Liver (tissue), 9 donors: ENCODE results near the gene KRT6C. TPM values are rescaled to one million over a fixed set of nuclear protein-coding genes. Genes with fewer than 3 reads are reported as not detected.

Experiments
- DNase-seq: peaks from one replicate; pipeline ENCODE4 v3.0.0-alpha.2; 2017; ENCODE audit warnings: low spot score
- H3K27ac ChIP-seq, 2 donors: one replicate each; pipeline ENCODE4 v1.7.0; 2013; ENCODE audit warnings: inconsistent platforms in 2 of 2, low read length in 2 of 2, control low read depth in 1 of 2, low read depth in 1 of 2, mild to moderate bottlenecking in 1 of 2
- H3K27me3 ChIP-seq, 4 donors: one replicate each; pipeline versions ENCODE4 v1.6.1 to v1.7.0; 2013; ENCODE audit warnings: low read length in 3 of 4, inconsistent platforms in 1 of 4, mild to moderate bottlenecking in 1 of 4, moderate library complexity in 1 of 4; ENCODE audit not compliant: control insufficient read depth in 4 of 4, insufficient read depth in 4 of 4
- H3K36me3 ChIP-seq, 4 donors: one replicate each; pipeline versions ENCODE4 v1.6.1 to v1.7.0; 2013; ENCODE audit warnings: low read length in 3 of 4, mild to moderate bottlenecking in 3 of 4, low read depth in 1 of 4, moderate library complexity in 1 of 4; ENCODE audit not compliant: control insufficient read depth in 4 of 4, insufficient read depth in 3 of 4
- H3K4me1 ChIP-seq, 4 donors: one replicate each; pipeline versions ENCODE4 v1.6.1 to v1.7.0; 2013; ENCODE audit warnings: low read length in 3 of 4, mild to moderate bottlenecking in 3 of 4, moderate library complexity in 1 of 4; ENCODE audit not compliant: control insufficient read depth in 4 of 4, insufficient read depth in 4 of 4
- H3K4me3 ChIP-seq, 3 donors: one replicate each; pipeline versions ENCODE4 v1.6.1 to v1.7.0; 2013; ENCODE audit warnings: low read length in 3 of 3, control low read depth in 1 of 3, low read depth in 1 of 3, mild to moderate bottlenecking in 1 of 3
- H3K9ac ChIP-seq, 2 donors: one replicate each; pipeline ENCODE4 v1.7.0; 2013; ENCODE audit warnings: low read length in 2 of 2, mild to moderate bottlenecking in 2 of 2, moderate library complexity in 2 of 2, control low read depth in 1 of 2, low read depth in 1 of 2
- H3K9me3 ChIP-seq, 4 donors: one replicate each; pipeline versions ENCODE4 v1.6.1 to v1.7.0; 2013; ENCODE audit warnings: low read length in 3 of 4; ENCODE audit not compliant: control insufficient read depth in 4 of 4
- EGR1 ChIP-seq, 2 donors: IDR thresholded peaks; 2 replicates each; pipeline ENCODE4 v1.6.1; 2016 to 2018; ENCODE audit warnings: antibody characterized with exemption in 2 of 2, low read depth in 2 of 2
- FOXA1 ChIP-seq: IDR thresholded peaks from 2 replicates; pipeline ENCODE4 v1.6.1; 2016; ENCODE audit warnings: antibody characterized with exemption
- FOXA2 ChIP-seq: IDR thresholded peaks from 2 replicates; pipeline ENCODE4 v1.6.1; 2016; ENCODE audit warnings: antibody characterized with exemption
- GABPA ChIP-seq, 2 donors: IDR thresholded peaks in 1 of 2; conservative IDR thresholded peaks in 1 of 2; 2 replicates each; pipeline ENCODE4 v1.6.1; 2016; ENCODE audit warnings: antibody characterized with exemption in 2 of 2, mild to moderate bottlenecking in 1 of 2, moderate library complexity in 1 of 2
- HNF4A ChIP-seq, 2 donors: conservative IDR thresholded peaks; 2 replicates each; pipeline ENCODE4 v1.6.1; 2016; ENCODE audit warnings: antibody characterized with exemption in 2 of 2, mild to moderate bottlenecking in 2 of 2
- HNF4G ChIP-seq: IDR thresholded peaks from 2 replicates; pipeline ENCODE4 v1.6.1; 2016; ENCODE audit warnings: antibody characterized with exemption
- JUND ChIP-seq, 2 donors: IDR thresholded peaks; 2 replicates each; pipeline ENCODE4 v1.6.1; 2016; ENCODE audit warnings: antibody characterized with exemption in 2 of 2
- NR2F2 ChIP-seq: IDR thresholded peaks from 2 replicates; pipeline ENCODE4 v1.6.1; 2016; ENCODE audit warnings: antibody characterized with exemption
- RAD21 ChIP-seq, 2 donors: IDR thresholded peaks; 2 replicates each; pipeline ENCODE4 v1.6.1; 2016; ENCODE audit warnings: antibody characterized with exemption in 2 of 2, mild to moderate bottlenecking in 2 of 2
- RXRA ChIP-seq, 2 donors: IDR thresholded peaks; 2 replicates each; pipeline ENCODE4 v1.6.1; 2017 to 2018; ENCODE audit warnings: antibody characterized with exemption in 2 of 2, mild to moderate bottlenecking in 1 of 2
- SP1 ChIP-seq: IDR thresholded peaks from 2 replicates; pipeline ENCODE4 v1.6.1; 2018; ENCODE audit warnings: antibody characterized with exemption, mild to moderate bottlenecking
- TAF1 ChIP-seq: conservative IDR thresholded peaks from 2 replicates; pipeline ENCODE4 v1.6.1; 2016; ENCODE audit warnings: antibody characterized with exemption, mild to moderate bottlenecking
- YY1 ChIP-seq: IDR thresholded peaks from 2 replicates; pipeline ENCODE4 v1.6.1; 2016; ENCODE audit warnings: antibody characterized with exemption, mild to moderate bottlenecking
- ZBTB33 ChIP-seq: IDR thresholded peaks from 2 replicates; pipeline ENCODE4 v1.6.1; 2016; ENCODE audit warnings: antibody characterized with exemption
- WGBS: extraction: QIAGEN DNeasy Blood & Tissue Kit; methylation state at CpG from one replicate; pipeline ENCODE4 v1.1.7; 2013; 5-methylcytosine and 5-hydroxymethylcytosine counted together
- polyA plus RNA-seq, 2 donors: library from polyadenylated mRNA; stranded (reverse) in 1 of 2; unstranded in 1 of 2; fragments of 200-250 nt in 1 of 2; fragments of >200 nt in 1 of 2; fragmentation: Nextera tagmentation in 1 of 2; extraction: Ambion mirVana in 1 of 2; gene quantifications; one replicate each; pipeline versions ENCODE4 v1.2.1 to v1.2.3, GENCODE V29; 2013 to 2015
- total RNA-seq, 2 donors: library from RNA; depleted of rRNA; stranded (reverse); fragments of >200 nt; gene quantifications; one replicate each; pipeline ENCODE4 v1.2.3, GENCODE V29; 2014
- TF ChIP-seq, protein P1 (sequence below): fragments of 150-350 bp; IDR thresholded peaks from 2 replicates; pipeline ENCODE4 v1.5.1; 2017; ENCODE audit warnings: improper control_type of control experiment, low read depth, low read length; ENCODE audit not compliant: missing input control
- TF ChIP-seq, protein P2 (sequence below): IDR thresholded peaks from 2 replicates; pipeline ENCODE4 v1.6.1; 2016; ENCODE audit warnings: antibody characterized with exemption, mild to moderate bottlenecking
- TF ChIP-seq, protein P3 (sequence below): IDR thresholded peaks from 2 replicates; pipeline ENCODE4 v1.6.1; 2016; ENCODE audit warnings: antibody characterized with exemption
- TF ChIP-seq, protein P4 (sequence below): IDR thresholded peaks from 2 replicates; pipeline ENCODE4 v1.6.1; 2016; ENCODE audit warnings: antibody characterized with exemption
- donor health status: healthy.
- donor health status: healthy.
- donor health status: healthy.
- donor health status: healthy.
- donor health status: healthy.

KRT6C gene
- total and polyA plus RNA-seq, 4 donors = 0.61 TPM; not detected in 3

GRCh38 chr12:52514471-52515318 lies 41.1 kb upstream of the KRT6C start:
- Histone ChIP-seq H3K27ac (no peak overlapping the region), H3K36me3 (no peaks in the 10 kb centered on the region), H3K9me3 (peaks cover 0 to 6% (median under 1%) of the 10 kb centered on the region in 4 donors), H3K9ac (no peak overlapping the region), H3K4me3 (no peak overlapping the region), H3K27me3 (peaks cover 0 to 1% (median 0%) of the 10 kb centered on the region in 4 donors), H3K4me1 (no peaks in the 10 kb centered on the region)
- TF ChIP-seq NR2F2 (no peak), SP1 (no peak), EGR1 (IDR thresholded peaks at IDR 0.05; ENCODE audit: low read depth in 2 of 2) (no peak), GABPA (IDR thresholded peaks at IDR 0.05 in 1 of 2, conservative IDR thresholded peaks at IDR 0.05 in 1 of 2) (no peak), RXRA (IDR thresholded peaks at IDR 0.05) (no peak), HNF4G (no peak), FOXA1 (no peak), ZBTB33 (no peak), JUND (IDR thresholded peaks at IDR 0.05) (no peak), HNF4A (conservative IDR thresholded peaks at IDR 0.05) (no peak), TAF1 (no peak), RAD21 (IDR thresholded peaks at IDR 0.05) (no peak), YY1 (no peak), FOXA2 (no peak)
- TF ChIP-seq, protein P1, sequence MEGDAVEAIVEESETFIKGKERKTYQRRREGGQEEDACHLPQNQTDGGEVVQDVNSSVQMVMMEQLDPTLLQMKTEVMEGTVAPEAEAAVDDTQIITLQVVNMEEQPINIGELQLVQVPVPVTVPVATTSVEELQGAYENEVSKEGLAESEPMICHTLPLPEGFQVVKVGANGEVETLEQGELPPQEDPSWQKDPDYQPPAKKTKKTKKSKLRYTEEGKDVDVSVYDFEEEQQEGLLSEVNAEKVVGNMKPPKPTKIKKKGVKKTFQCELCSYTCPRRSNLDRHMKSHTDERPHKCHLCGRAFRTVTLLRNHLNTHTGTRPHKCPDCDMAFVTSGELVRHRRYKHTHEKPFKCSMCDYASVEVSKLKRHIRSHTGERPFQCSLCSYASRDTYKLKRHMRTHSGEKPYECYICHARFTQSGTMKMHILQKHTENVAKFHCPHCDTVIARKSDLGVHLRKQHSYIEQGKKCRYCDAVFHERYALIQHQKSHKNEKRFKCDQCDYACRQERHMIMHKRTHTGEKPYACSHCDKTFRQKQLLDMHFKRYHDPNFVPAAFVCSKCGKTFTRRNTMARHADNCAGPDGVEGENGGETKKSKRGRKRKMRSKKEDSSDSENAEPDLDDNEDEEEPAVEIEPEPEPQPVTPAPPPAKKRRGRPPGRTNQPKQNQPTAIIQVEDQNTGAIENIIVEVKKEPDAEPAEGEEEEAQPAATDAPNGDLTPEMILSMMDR = no peak
- TF ChIP-seq, protein P2, sequence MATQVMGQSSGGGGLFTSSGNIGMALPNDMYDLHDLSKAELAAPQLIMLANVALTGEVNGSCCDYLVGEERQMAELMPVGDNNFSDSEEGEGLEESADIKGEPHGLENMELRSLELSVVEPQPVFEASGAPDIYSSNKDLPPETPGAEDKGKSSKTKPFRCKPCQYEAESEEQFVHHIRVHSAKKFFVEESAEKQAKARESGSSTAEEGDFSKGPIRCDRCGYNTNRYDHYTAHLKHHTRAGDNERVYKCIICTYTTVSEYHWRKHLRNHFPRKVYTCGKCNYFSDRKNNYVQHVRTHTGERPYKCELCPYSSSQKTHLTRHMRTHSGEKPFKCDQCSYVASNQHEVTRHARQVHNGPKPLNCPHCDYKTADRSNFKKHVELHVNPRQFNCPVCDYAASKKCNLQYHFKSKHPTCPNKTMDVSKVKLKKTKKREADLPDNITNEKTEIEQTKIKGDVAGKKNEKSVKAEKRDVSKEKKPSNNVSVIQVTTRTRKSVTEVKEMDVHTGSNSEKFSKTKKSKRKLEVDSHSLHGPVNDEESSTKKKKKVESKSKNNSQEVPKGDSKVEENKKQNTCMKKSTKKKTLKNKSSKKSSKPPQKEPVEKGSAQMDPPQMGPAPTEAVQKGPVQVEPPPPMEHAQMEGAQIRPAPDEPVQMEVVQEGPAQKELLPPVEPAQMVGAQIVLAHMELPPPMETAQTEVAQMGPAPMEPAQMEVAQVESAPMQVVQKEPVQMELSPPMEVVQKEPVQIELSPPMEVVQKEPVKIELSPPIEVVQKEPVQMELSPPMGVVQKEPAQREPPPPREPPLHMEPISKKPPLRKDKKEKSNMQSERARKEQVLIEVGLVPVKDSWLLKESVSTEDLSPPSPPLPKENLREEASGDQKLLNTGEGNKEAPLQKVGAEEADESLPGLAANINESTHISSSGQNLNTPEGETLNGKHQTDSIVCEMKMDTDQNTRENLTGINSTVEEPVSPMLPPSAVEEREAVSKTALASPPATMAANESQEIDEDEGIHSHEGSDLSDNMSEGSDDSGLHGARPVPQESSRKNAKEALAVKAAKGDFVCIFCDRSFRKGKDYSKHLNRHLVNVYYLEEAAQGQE = no peak
- TF ChIP-seq, protein P3, sequence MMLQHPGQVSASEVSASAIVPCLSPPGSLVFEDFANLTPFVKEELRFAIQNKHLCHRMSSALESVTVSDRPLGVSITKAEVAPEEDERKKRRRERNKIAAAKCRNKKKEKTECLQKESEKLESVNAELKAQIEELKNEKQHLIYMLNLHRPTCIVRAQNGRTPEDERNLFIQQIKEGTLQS = no peak
- TF ChIP-seq, protein P4, sequence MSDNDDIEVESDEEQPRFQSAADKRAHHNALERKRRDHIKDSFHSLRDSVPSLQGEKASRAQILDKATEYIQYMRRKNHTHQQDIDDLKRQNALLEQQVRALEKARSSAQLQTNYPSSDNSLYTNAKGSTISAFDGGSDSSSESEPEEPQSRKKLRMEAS = no peak
- peak; percentile 12 for DNase-seq
- WGBS = 96% methylated on average over 14 of the region's 14 CpGs
